ENCODE data around the gene EDRF1.

DNA sequence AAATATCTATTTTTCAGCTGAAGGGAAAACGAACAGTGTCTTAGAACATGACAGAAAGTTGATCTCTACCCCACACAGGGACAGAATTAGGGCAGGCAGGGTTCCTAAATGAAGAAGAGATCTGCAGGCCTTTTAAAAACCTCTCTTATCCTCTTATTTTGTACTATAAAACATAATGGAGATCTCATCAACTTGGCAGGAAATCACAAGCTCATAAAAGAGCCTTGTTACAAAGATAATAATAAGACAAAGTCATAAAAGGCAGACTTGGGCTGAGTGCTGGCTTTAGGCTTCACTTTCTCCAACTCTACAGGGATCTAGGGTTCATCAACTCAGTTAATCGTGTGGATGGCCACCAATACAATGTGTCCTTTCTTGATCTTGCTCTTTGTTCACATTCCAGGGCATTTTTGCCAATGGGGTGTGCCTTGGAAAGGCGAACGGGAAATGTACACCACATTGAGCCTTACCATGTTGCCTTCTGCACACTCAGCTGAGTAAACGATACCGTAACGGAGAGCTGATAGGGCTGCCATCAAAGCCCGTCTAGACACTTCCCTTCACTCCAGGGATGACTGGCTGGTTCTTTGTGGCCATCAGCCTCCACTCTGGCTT lies 29.4 kb upstream of the EDRF1 start:
- TF ChIP-seq TAF1 (IDR thresholded peaks at IDR 0.05; ENCODE audit: low read depth, low read length) (no peak), POLR2AphosphoS5 (IDR thresholded peaks at IDR 0.05; ENCODE audit: low read depth, low read length) (no peak), POLR2A (IDR thresholded peaks at IDR 0.05; ENCODE audit: low read depth, low read length) (no peak), POU2F2 (IDR thresholded peaks at IDR 0.05; ENCODE audit: low read depth, low read length) (no peak), SPI1 (IDR thresholded peaks at IDR 0.05; ENCODE audit: low read depth, low read length) (no peak), PAX5 (IDR thresholded peaks at IDR 0.05; ENCODE audit: insufficient read depth, low read length, severe bottlenecking) (no peak)
